ENCODE measurements around the gene B4GALNT1. TPM values are rescaled to one million over a fixed set of nuclear protein-coding genes. Genes with fewer than 3 reads are reported as not detected.

B4GALNT1 gene
- total and polyA plus RNA-seq, 7 experiments from 2014 or later: 1.4 TPM; not detected in 6

GRCh38 chr12:57585156-57585555 lies 47.8 kb downstream of the B4GALNT1 start:
- peaks cover 5 to 17% (median 7%) of the 10 kb centered on the region in 7 donors for H3K4me1 Mint-ChIP-seq
- Histone ChIP-seq H3K9me3 (ENCODE audit: control insufficient read depth in 2 of 3, low read length in 3 of 3) (no peaks in the 10 kb centered on the region), H3K36me3 (ENCODE audit: control insufficient read depth in 2 of 3, insufficient read depth in 3 of 3, low read length in 3 of 3) (no peaks in the 10 kb centered on the region), H3K4me1 (ENCODE audit: control insufficient read depth in 2 of 2, insufficient read depth in 2 of 2, low read length in 2 of 2) (peaks cover 0 to 1% of the 10 kb centered on the region in 2 donors), H3K27me3 (ENCODE audit: control insufficient read depth in 2 of 2, insufficient read depth in 2 of 2, low read length in 2 of 2) (no peaks in the 10 kb centered on the region), H3K4me3 (ENCODE audit: low read length) (no peak overlapping the region), H3K27ac (ENCODE audit: low read depth, low read length) (no peak overlapping the region)
- H3K4me3 Mint-ChIP-seq: no peak overlapping the region
- intact Hi-C loops (cut with micrococcal nuclease): no loop called here
- H3K36me3 Mint-ChIP-seq: no peaks in the 10 kb centered on the region
- ChIA-PET POLR2A (interaction anchor here (0.6 to 1.0 kb wide), 3 partner anchors 40 to 56 kb away, joined by 3 read pairs; no protein-coding TSS in a partner anchor), CTCF (interaction anchor here (0.6 to 7.6 kb wide), 14 partner anchors 10 to 197 kb away, joined by 3 to 72 read pairs (median 6); partner anchors contain the start of genes B4GALNT1, CDK4, GLI1 and TSFM)
- H3K27ac Mint-ChIP-seq: no peak overlapping the region
- ATAC-seq: no peak
- H3K9me3 Mint-ChIP-seq: peaks cover 0 to 1% (median 0%) of the 10 kb centered on the region in 11 donors
- H3K27me3 Mint-ChIP-seq: peaks cover 0 to 18% (median 14%) of the 10 kb centered on the region in 5 donors
- DNase-seq: no peak

DNA sequence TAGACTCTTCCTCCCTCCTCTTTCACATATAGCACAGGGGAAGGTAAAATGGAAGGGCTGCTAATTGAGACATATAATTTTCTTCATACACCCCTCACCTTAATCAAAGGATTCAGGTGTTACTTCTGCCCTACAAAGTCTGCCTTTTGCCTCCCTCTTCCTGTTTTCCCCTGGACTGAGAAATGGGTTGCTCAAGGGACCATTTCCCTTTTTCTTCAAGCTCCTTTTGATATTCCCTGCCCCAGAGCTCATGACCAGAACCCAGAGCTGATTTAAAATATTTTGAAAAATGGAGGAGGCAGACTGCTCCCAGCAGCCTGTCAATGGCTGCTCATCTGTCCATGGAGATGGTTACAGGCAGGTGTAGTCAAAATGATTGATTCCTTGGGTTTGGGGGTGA lies 48.3 kb downstream of the B4GALNT1 start:
- Histone ChIP-seq H3K36me3 (ENCODE audit: control insufficient read depth in 2 of 3, insufficient read depth in 3 of 3, low read length in 3 of 3) (no peaks in the 10 kb centered on the region), H3K4me3 (ENCODE audit: low read length) (no peak overlapping the region), H3K4me1 (ENCODE audit: control insufficient read depth in 2 of 2, insufficient read depth in 2 of 2, low read length in 2 of 2) (no peaks in the 10 kb centered on the region), H3K27me3 (ENCODE audit: control insufficient read depth in 2 of 2, insufficient read depth in 2 of 2, low read length in 2 of 2) (no peaks in the 10 kb centered on the region), H3K9me3 (ENCODE audit: control insufficient read depth in 2 of 3, low read length in 3 of 3) (no peaks in the 10 kb centered on the region), H3K27ac (ENCODE audit: low read depth, low read length) (no peak overlapping the region)
- ChIA-PET POLR2A (interaction anchor here (0.7 to 1.0 kb wide), 2 partner anchors 41 to 43 kb away, joined by 3 read pairs; no protein-coding TSS in a partner anchor), CTCF (interaction anchor here (0.8 to 7.6 kb wide), 12 partner anchors 10 to 168 kb away, joined by 3 to 72 read pairs (median 8); partner anchors contain the start of genes B4GALNT1, CDK4 and GLI1)
- DNase-seq (no peak), ATAC-seq (no peak)
- Mint-ChIP-seq H3K9me3 (peaks cover 0 to 1% (median 0%) of the 10 kb centered on the region in 11 donors), H3K36me3 (no peaks in the 10 kb centered on the region), H3K27ac (no peak overlapping the region), H3K4me3 (no peak overlapping the region), H3K27me3 (peaks cover 0 to 18% (median 14%) of the 10 kb centered on the region in 5 donors), H3K4me1 (peaks cover 5 to 15% (median 6%) of the 10 kb centered on the region in 7 donors)
- intact Hi-C loops (cut with micrococcal nuclease): no loop called here

GRCh38 chr12:57584050-57584449 lies 49.0 kb downstream of the B4GALNT1 start:
- Mint-ChIP-seq H3K27me3 (peaks cover 0 to 18% (median 14%) of the 10 kb centered on the region in 5 donors), H3K4me3 (no peak overlapping the region), H3K9me3 (peaks cover 0 to 1% (median 0%) of the 10 kb centered on the region in 11 donors), H3K4me1 (peaks cover 5 to 15% (median 6%) of the 10 kb centered on the region in 7 donors), H3K36me3 (no peaks in the 10 kb centered on the region), H3K27ac (peak overlapping the region in 2 of 9 donors; percentile 8 to 20)
- intact Hi-C loops (cut with micrococcal nuclease): no loop called here
- H3K36me3 ChIP-seq (ENCODE audit: control insufficient read depth in 2 of 3, insufficient read depth in 3 of 3, low read length in 3 of 3): no peaks in the 10 kb centered on the region
- H3K9me3 ChIP-seq (ENCODE audit: control insufficient read depth in 2 of 3, low read length in 3 of 3): no peaks in the 10 kb centered on the region
- CTCF ChIA-PET: interaction anchor here (0.7 to 7.6 kb wide), 19 partner anchors 9 to 243 kb away, joined by 3 to 72 read pairs (median 5); partner anchors contain the start of gene GLI1
- ATAC-seq: no peak
- H3K4me3 ChIP-seq (ENCODE audit: low read length): no peak overlapping the region
- no peaks in the 10 kb centered on the region for H3K4me1 ChIP-seq (ENCODE audit: control insufficient read depth in 2 of 2, insufficient read depth in 2 of 2, low read length in 2 of 2)
- POLR2A ChIA-PET: interaction anchor here (1.2 to 1.3 kb wide), 2 partner anchors 37 to 38 kb away, joined by 3 to 5 read pairs; no protein-coding TSS in a partner anchor
- DNase-seq: no peak
- no peaks in the 10 kb centered on the region for H3K27me3 ChIP-seq (ENCODE audit: control insufficient read depth in 2 of 2, insufficient read depth in 2 of 2, low read length in 2 of 2)
- no peak overlapping the region for H3K27ac ChIP-seq (ENCODE audit: low read depth, low read length)

GRCh38 chr12:57583008-57583831 lies 49.8 kb downstream of the B4GALNT1 start:
- no peaks in the 10 kb centered on the region for H3K36me3 ChIP-seq (ENCODE audit: control insufficient read depth in 2 of 3, insufficient read depth in 3 of 3, low read length in 3 of 3)
- H3K4me1 ChIP-seq (ENCODE audit: control insufficient read depth in 2 of 2, insufficient read depth in 2 of 2, low read length in 2 of 2): no peaks in the 10 kb centered on the region
- Mint-ChIP-seq H3K36me3 (no peaks in the 10 kb centered on the region), H3K27me3 (peaks cover 0 to 18% (median 14%) of the 10 kb centered on the region in 5 donors), H3K9me3 (peaks cover 0 to 1% (median 0%) of the 10 kb centered on the region in 11 donors), H3K4me3 (no peak overlapping the region), H3K27ac (peak overlapping the region in 1 of 9 donors; percentile 78), H3K4me1 (peaks cover 5 to 15% (median 6%) of the 10 kb centered on the region in 7 donors)
- H3K27ac ChIP-seq (ENCODE audit: low read depth, low read length): no peak overlapping the region
- DNase-seq (peak; percentile 24 to 79 (median 71)), ATAC-seq (peak; percentile 100)
- H3K9me3 ChIP-seq (ENCODE audit: control insufficient read depth in 2 of 3, low read length in 3 of 3): no peaks in the 10 kb centered on the region
- H3K4me3 ChIP-seq (ENCODE audit: low read length): no peak overlapping the region
- ChIA-PET POLR2A (interaction anchor here (1.2 to 1.3 kb wide), 2 partner anchors 37 to 39 kb away, joined by 3 to 5 read pairs; no protein-coding TSS in a partner anchor), CTCF (interaction anchor here (0.6 to 7.6 kb wide), 31 partner anchors 8 to 1485 kb away, joined by 3 to 72 read pairs (median 4); partner anchors contain the start of genes GLI1 and OS9)
- intact Hi-C loops (cut with micrococcal nuclease): loop anchor here (1.0 to 2.0 kb wide), 9 partner anchors 8 to 322 kb away; partner anchors contain the start of genes B4GALNT1 (in 2 of the 2), PIP4K2C (in 2 of the 2), GLI1 (in 1 of the 2) and MBD6 (in 1 of the 2)
- no peaks in the 10 kb centered on the region for H3K27me3 ChIP-seq (ENCODE audit: control insufficient read depth in 2 of 2, insufficient read depth in 2 of 2, low read length in 2 of 2)

DNA sequence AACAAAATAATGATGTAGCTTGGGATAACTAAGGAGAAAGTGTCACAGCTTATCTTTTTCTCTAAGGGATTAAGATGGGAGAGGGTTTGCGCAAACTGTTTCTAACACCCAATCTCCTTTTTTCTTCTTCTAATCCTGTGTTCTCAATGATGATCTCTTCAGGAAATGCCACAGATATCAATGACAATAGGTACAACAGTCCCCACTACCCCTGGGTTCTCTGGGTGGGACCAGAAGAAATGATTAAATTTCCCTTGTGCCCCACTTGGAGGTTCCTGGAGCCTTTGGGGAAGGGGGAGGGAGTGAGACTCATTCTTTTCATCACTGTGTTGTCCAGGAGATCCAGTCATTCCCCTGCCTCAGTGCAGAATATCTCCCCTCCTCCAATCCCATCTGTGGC lies 50.6 kb downstream of the B4GALNT1 start:
- Mint-ChIP-seq H3K4me3 (no peak overlapping the region), H3K36me3 (no peaks in the 10 kb centered on the region), H3K9me3 (peaks cover 0 to 1% (median 0%) of the 10 kb centered on the region in 11 donors), H3K4me1 (peaks cover 5 to 15% (median 6%) of the 10 kb centered on the region in 7 donors), H3K27me3 (peaks cover 0 to 18% (median 14%) of the 10 kb centered on the region in 5 donors), H3K27ac (no peak overlapping the region)
- ChIA-PET CTCF (interaction anchor here (0.6 to 7.6 kb wide), 15 partner anchors 9 to 221 kb away, joined by 3 to 72 read pairs (median 4); partner anchors contain the start of gene GLI1), POLR2A (no interaction called here)
- Histone ChIP-seq H3K4me3 (ENCODE audit: low read length) (no peak overlapping the region), H3K9me3 (ENCODE audit: control insufficient read depth in 2 of 3, low read length in 3 of 3) (no peaks in the 10 kb centered on the region), H3K27ac (ENCODE audit: low read depth, low read length) (no peak overlapping the region), H3K27me3 (ENCODE audit: control insufficient read depth in 2 of 2, insufficient read depth in 2 of 2, low read length in 2 of 2) (no peaks in the 10 kb centered on the region), H3K4me1 (ENCODE audit: control insufficient read depth in 2 of 2, insufficient read depth in 2 of 2, low read length in 2 of 2) (no peaks in the 10 kb centered on the region), H3K36me3 (ENCODE audit: control insufficient read depth in 2 of 3, insufficient read depth in 3 of 3, low read length in 3 of 3) (no peaks in the 10 kb centered on the region)
- no peak for ATAC-seq
- intact Hi-C loops (cut with micrococcal nuclease): loop anchor here in 1 of 2 donors (2.0 kb wide), 1 partner anchor 60 kb away; the partner anchor contains the start of gene MBD6
- no peak for DNase-seq

GRCh38 chr12:57581802-57582201 lies 51.2 kb downstream of the B4GALNT1 start:
- H3K27me3 Mint-ChIP-seq: peaks cover 0 to 18% (median 14%) of the 10 kb centered on the region in 5 donors
- intact Hi-C loops (cut with micrococcal nuclease): loop anchor here in 1 of 2 donors (2.0 kb wide), 1 partner anchor 59 kb away; the partner anchor contains the start of gene MBD6
- no peak for DNase-seq
- H3K27ac Mint-ChIP-seq: no peak overlapping the region
- no peaks in the 10 kb centered on the region for H3K36me3 Mint-ChIP-seq
- peaks cover 0 to 1% (median 0%) of the 10 kb centered on the region in 11 donors for H3K9me3 Mint-ChIP-seq
- Histone ChIP-seq H3K27me3 (ENCODE audit: control insufficient read depth in 2 of 2, insufficient read depth in 2 of 2, low read length in 2 of 2) (no peaks in the 10 kb centered on the region), H3K4me1 (ENCODE audit: control insufficient read depth in 2 of 2, insufficient read depth in 2 of 2, low read length in 2 of 2) (no peaks in the 10 kb centered on the region), H3K9me3 (ENCODE audit: control insufficient read depth in 2 of 3, low read length in 3 of 3) (no peaks in the 10 kb centered on the region), H3K36me3 (ENCODE audit: control insufficient read depth in 2 of 3, insufficient read depth in 3 of 3, low read length in 3 of 3) (no peaks in the 10 kb centered on the region), H3K27ac (ENCODE audit: low read depth, low read length) (no peak overlapping the region), H3K4me3 (ENCODE audit: low read length) (no peak overlapping the region)
- ATAC-seq: no peak
- H3K4me1 Mint-ChIP-seq: peaks cover 5 to 15% (median 6%) of the 10 kb centered on the region in 7 donors
- CTCF ChIA-PET: interaction anchor here (0.6 to 7.6 kb wide), 8 partner anchors 10 to 1537 kb away, joined by 3 to 72 read pairs (median 4); no protein-coding TSS in a partner anchor
- H3K4me3 Mint-ChIP-seq: no peak overlapping the region
- POLR2A ChIA-PET: interaction anchor here (0.5 to 0.9 kb wide), 3 partner anchors 46 to 296 kb away, joined by 3 to 4 read pairs (median 3); no protein-coding TSS in a partner anchor

Data from naive thymus-derived CD4-positive, alpha-beta T cell (primary cell).